CD4-positive, alpha-beta T cell (primary cell): ENCODE results near the gene IFFO2. TPM values are rescaled to one million over a fixed set of nuclear protein-coding genes. Genes with fewer than 3 reads are reported as not detected.
A peak's percentile ranks its signal among the peaks of the same experiment; 100 is the strongest.

Source experiments
- ATAC-seq: fragments of 200-7000 bp; cut with Tn5 transposase; one replicate; pipeline ENCODE4 v1.10.0; 2022; ENCODE audit warnings: mild to moderate bottlenecking; ENCODE audit not compliant: poor library complexity
- CTCF ChIA-PET: fragments of 350-600 bp; sonication (Branson Sonifier 250); formaldehyde crosslinking; loops from one replicate; lab custom pipeline; 2021; ENCODE audit warnings: antibody characterized with exemption, inconsistent platforms; lab: Charles Lee
- POLR2A ChIA-PET: fragments of 350-600 bp; sonication (Branson Sonifier 250); formaldehyde crosslinking; loops from one replicate; lab custom pipeline; 2021; ENCODE audit warnings: antibody characterized with exemption, inconsistent platforms; lab: Charles Lee
- DNase-seq, 14 experiments: peaks; one replicate each; pipeline ENCODE4 v3.0.0-alpha.2; 2013 to 2020; ENCODE audit warnings: mixed read lengths in 2 of 14
- H3K27ac ChIP-seq, 2 donors: one replicate each; pipeline versions ENCODE4 v1.5.1 to v1.7.0; 2013; ENCODE audit warnings: low read length in 2 of 2, low read depth in 1 of 2, mild to moderate bottlenecking in 1 of 2
- H3K27me3 ChIP-seq, 2 experiments: 1 replicate in 1 of 2; 2 replicates in 1 of 2; pipeline versions ENCODE4 v1.6.1 to v1.7.0; 2013; ENCODE audit warnings: low read length in 2 of 2, control low read depth in 1 of 2, mild to moderate bottlenecking in 1 of 2, moderate library complexity in 1 of 2; ENCODE audit not compliant: insufficient read depth in 2 of 2, control insufficient read depth in 1 of 2
- H3K36me3 ChIP-seq: one replicate; pipeline ENCODE4 v1.6.1; 2013; ENCODE audit warnings: low read length, control low read depth; ENCODE audit not compliant: insufficient read depth
- H3K4me1 ChIP-seq: one replicate; pipeline ENCODE4 v1.6.1; 2013; ENCODE audit warnings: low read length, control low read depth; ENCODE audit not compliant: insufficient read depth
- H3K4me3 ChIP-seq: one replicate; pipeline ENCODE4 v1.5.1; 2013; ENCODE audit warnings: mild to moderate bottlenecking, low read length, moderate library complexity
- H3K9me3 ChIP-seq, 2 experiments: 1 replicate in 1 of 2; 2 replicates in 1 of 2; pipeline versions ENCODE4 v1.6.1 to v1.7.0; 2013; ENCODE audit warnings: low read length in 2 of 2, mild to moderate bottlenecking in 2 of 2, control low read depth in 1 of 2, moderate library complexity in 1 of 2; ENCODE audit not compliant: control insufficient read depth in 1 of 2, insufficient read depth in 1 of 2
- H3K27ac Mint-ChIP-seq: one replicate; pipeline ENCODE4 v1.8.0; 2020; ENCODE audit warnings: mixed read lengths
- H3K27me3 Mint-ChIP-seq: one replicate; pipeline ENCODE4 v1.8.0; 2021; ENCODE audit warnings: mixed read lengths
- H3K36me3 Mint-ChIP-seq: one replicate; pipeline ENCODE4 v1.8.0; 2021; ENCODE audit warnings: low read depth, mixed read lengths
- H3K4me1 Mint-ChIP-seq: one replicate; pipeline ENCODE4 v1.8.0; 2021; ENCODE audit warnings: low read depth, mixed read lengths
- H3K4me3 Mint-ChIP-seq: one replicate; pipeline ENCODE4 v1.8.0; 2020; ENCODE audit warnings: mild to moderate bottlenecking, mixed read lengths
- H3K9me3 Mint-ChIP-seq: one replicate; pipeline ENCODE4 v1.8.0; 2020; ENCODE audit warnings: mixed read lengths
- intact Hi-C, 2 experiments: fragments of 100-400 bp; cut with DNase I in 1 of 2; cut with micrococcal nuclease in 1 of 2; formaldehyde crosslinking; loops; one replicate each; pipeline versions ENCODE4 v1.15.1 to v1.9.0; 2023 to 2025; cut with DNase I, micrococcal nuclease
- total RNA-seq, 174 experiments: library from RNA in 2 of 174; stranded (reverse) in 2 of 174; gene quantifications; one replicate each; pipeline ENCODE4 v1.2.3 and lab custom pipeline; 2021 to 2026
- TF ChIP-seq, protein P1 (sequence below): fragments of 200-600 bp; IDR thresholded peaks from one replicate; pipeline ENCODE4 v1.8.0; 2022; ENCODE audit warnings: antibody characterized with exemption, mild to moderate bottlenecking

IFFO2 gene
- total RNA-seq, 2 experiments from 2014 or later: 106 to 112 TPM

DNA sequence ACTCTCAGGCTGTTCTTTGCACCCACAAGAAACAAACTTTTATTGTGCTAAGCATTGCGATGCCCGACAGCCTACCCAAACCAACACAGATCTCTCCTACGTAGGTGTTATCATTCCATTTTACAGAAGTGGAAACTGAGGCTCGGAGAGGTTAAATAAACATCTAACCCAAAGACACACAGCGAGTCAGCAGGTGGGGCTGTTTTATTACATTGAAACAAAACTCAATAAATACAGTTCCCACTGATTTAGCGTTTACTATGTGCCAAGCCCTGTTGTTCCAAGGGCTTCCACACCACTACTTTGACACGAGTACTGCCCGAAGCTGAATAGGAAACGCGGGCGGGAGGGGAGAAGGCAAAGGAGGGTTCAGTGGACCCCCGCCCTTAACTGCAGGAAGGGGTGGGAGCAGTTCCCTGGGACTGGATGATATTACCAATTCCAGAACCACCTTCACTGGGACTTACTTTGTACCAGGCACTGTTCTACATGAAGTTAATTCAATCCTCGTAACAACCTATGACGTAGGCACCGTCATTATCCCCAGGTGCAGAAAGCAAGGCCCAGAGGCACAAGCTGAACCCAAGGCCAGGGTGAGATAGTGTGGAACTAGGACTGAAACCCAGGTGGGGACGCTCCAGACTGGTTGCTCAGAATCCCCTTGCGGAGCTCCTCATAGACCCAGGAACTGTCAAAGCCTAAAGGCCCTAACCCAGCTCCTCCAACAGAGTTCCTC lies 34.8 kb downstream of the IFFO2 start:
- Mint-ChIP-seq H3K4me1 (peaks cover 58% of the 10 kb centered on the region), H3K9me3 (no peaks in the 10 kb centered on the region), H3K4me3 (no peak overlapping the region), H3K36me3 (peaks cover 34% of the 10 kb centered on the region), H3K27me3 (no peaks in the 10 kb centered on the region), H3K27ac (peak overlapping the region; percentile 57)
- no peaks in the 10 kb centered on the region for H3K27me3 ChIP-seq
- DNase-seq (no peak), ATAC-seq (no peak)
- ChIA-PET CTCF (interaction anchor here (1.6 to 2.5 kb wide), 2 partner anchors 9 to 15 kb away, joined by 3 to 9 read pairs; no protein-coding TSS in a partner anchor), POLR2A (interaction anchor here (7.7 kb wide), 1 partner anchor 35 kb away, joined by 150 read pairs; the partner anchor contains the start of gene IFFO2)
- H3K27ac ChIP-seq: peak overlapping the region; percentile 11 to 22
- H3K36me3 ChIP-seq: peaks cover 42% of the 10 kb centered on the region
- no peak overlapping the region for H3K4me3 ChIP-seq
- intact Hi-C loops: no loop called here
- TF ChIP-seq, protein P1, sequence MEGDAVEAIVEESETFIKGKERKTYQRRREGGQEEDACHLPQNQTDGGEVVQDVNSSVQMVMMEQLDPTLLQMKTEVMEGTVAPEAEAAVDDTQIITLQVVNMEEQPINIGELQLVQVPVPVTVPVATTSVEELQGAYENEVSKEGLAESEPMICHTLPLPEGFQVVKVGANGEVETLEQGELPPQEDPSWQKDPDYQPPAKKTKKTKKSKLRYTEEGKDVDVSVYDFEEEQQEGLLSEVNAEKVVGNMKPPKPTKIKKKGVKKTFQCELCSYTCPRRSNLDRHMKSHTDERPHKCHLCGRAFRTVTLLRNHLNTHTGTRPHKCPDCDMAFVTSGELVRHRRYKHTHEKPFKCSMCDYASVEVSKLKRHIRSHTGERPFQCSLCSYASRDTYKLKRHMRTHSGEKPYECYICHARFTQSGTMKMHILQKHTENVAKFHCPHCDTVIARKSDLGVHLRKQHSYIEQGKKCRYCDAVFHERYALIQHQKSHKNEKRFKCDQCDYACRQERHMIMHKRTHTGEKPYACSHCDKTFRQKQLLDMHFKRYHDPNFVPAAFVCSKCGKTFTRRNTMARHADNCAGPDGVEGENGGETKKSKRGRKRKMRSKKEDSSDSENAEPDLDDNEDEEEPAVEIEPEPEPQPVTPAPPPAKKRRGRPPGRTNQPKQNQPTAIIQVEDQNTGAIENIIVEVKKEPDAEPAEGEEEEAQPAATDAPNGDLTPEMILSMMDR: no peak
- H3K9me3 ChIP-seq: no peaks in the 10 kb centered on the region
- H3K4me1 ChIP-seq: peaks cover 51% of the 10 kb centered on the region

DNA sequence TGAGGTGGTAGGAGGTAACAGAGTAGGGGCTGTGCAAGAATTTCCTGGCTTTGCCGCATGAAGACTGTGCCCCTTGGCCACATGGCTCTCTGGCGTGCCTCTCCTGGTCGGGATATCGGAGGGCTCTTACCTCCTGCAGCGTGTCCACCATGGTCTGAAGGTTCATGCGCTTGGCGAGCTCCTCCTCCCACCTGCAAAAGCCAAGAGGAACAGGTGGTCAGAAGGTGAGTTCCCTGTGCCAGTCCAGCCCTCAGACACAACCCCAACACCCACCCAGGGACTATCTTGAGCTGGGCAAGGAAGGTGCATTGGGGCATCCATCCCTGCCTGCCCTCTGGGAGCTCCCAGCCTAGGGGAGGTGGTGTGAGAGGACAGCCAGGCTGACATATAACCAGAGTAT lies 35.5 kb downstream of the IFFO2 start:
- Histone ChIP-seq H3K27ac (no peak overlapping the region), H3K9me3 (no peaks in the 10 kb centered on the region), H3K4me3 (no peak overlapping the region), H3K36me3 (peaks cover 50% of the 10 kb centered on the region), H3K27me3 (no peaks in the 10 kb centered on the region), H3K4me1 (peaks cover 44% of the 10 kb centered on the region)
- intact Hi-C loops: no loop called here
- ATAC-seq (no peak), DNase-seq (no peak)
- Mint-ChIP-seq H3K36me3 (peaks cover 40% of the 10 kb centered on the region), H3K4me1 (peaks cover 53% of the 10 kb centered on the region), H3K27ac (no peak overlapping the region), H3K4me3 (no peak overlapping the region), H3K27me3 (no peaks in the 10 kb centered on the region), H3K9me3 (no peaks in the 10 kb centered on the region)
- ChIA-PET CTCF (interaction anchor here (1.6 to 2.5 kb wide), 2 partner anchors 8 to 14 kb away, joined by 3 to 9 read pairs; no protein-coding TSS in a partner anchor), POLR2A (no interaction called here)
- TF ChIP-seq, protein P1: no peak

DNA sequence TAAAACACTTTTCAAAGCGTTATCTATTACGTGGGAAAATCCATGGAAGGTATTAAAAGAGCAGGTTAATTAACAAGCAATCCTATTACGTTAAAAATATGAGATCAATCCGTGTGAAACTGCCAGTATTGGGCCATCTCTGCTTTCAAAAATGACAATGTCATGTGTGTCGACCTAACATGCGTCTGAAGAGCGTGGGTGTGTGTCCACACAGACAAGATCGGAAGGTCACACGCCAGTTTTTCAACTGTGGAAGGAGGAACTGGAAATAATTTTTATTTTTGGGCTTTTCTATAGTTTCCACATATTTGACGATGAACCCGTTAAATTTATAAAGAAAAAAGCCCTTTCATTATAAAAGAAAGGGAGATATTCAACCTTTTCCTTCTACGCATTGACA lies 36.5 kb downstream of the IFFO2 start:
- TF ChIP-seq, protein P1: no peak
- Mint-ChIP-seq H3K4me1 (peaks cover 45% of the 10 kb centered on the region), H3K9me3 (no peaks in the 10 kb centered on the region), H3K4me3 (no peak overlapping the region), H3K27me3 (no peaks in the 10 kb centered on the region), H3K36me3 (peaks cover 50% of the 10 kb centered on the region), H3K27ac (no peak overlapping the region)
- intact Hi-C loops: no loop called here
- no peak overlapping the region for H3K4me3 ChIP-seq
- no peak for ATAC-seq
- ChIA-PET CTCF (no interaction called here), POLR2A (no interaction called here)
- peaks cover 59% of the 10 kb centered on the region for H3K36me3 ChIP-seq
- no peaks in the 10 kb centered on the region for H3K27me3 ChIP-seq
- H3K9me3 ChIP-seq: no peaks in the 10 kb centered on the region
- DNase-seq: no peak
- peaks cover 36% of the 10 kb centered on the region for H3K4me1 ChIP-seq
- no peak overlapping the region for H3K27ac ChIP-seq
